Ascending aorta (tissue), 2 donors: ENCODE results near the gene MTFMT. TPM values are rescaled to one million over a fixed set of nuclear protein-coding genes. Genes with fewer than 3 reads are reported as not detected.
"Not testable (repeated sequence)": the region's sequence is repeated elsewhere in the genome, so short reads cannot be mapped to it uniquely, and the experiment has no call there.

Experiments
- DNase-seq, 2 donors: peaks; one replicate each; pipeline ENCODE4 v3.0.0-alpha.2; 2019; ENCODE audit warnings: low spot score in 2 of 2
- H3K27ac ChIP-seq, 2 donors: fragments of 200-600 bp; sonication (generic); one replicate each; pipeline ENCODE4 v1.5.1; 2016 to 2017; ENCODE audit warnings: mild to moderate bottlenecking in 1 of 2
- H3K27me3 ChIP-seq: fragments of 200-600 bp; sonication (generic); one replicate; pipeline ENCODE4 v1.5.1; 2017
- H3K36me3 ChIP-seq, 2 donors: fragments of 200-600 bp; sonication (generic); one replicate each; pipeline ENCODE4 v1.5.1; 2016
- H3K4me1 ChIP-seq, 2 donors: fragments of 200-600 bp; sonication (generic); one replicate each; pipeline ENCODE4 v1.5.1; 2016 to 2017; ENCODE audit warnings: mild to moderate bottlenecking in 1 of 2
- H3K4me3 ChIP-seq, 2 donors: fragments of 200-600 bp; sonication (generic); one replicate each; pipeline ENCODE4 v1.5.1; 2016 to 2017; ENCODE audit warnings: mild to moderate bottlenecking in 1 of 2
- H3K9me3 ChIP-seq, 2 donors: fragments of 200-600 bp; sonication (generic); one replicate each; pipeline ENCODE4 v1.5.1; 2016
- CTCF ChIP-seq, 3 experiments: fragments of 200-600 bp in 2 of 3; fragments of 450-650 bp in 1 of 3; sonication (generic) in 2 of 3; IDR thresholded peaks; one replicate each; pipeline ENCODE4 v1.5.1; 2016 to 2019; ENCODE audit warnings: antibody characterized with exemption in 3 of 3, mild to moderate bottlenecking in 1 of 3, moderate library complexity in 1 of 3
- intact Hi-C: fragments of 100-400 bp; cut with DNase I; formaldehyde crosslinking; loops from one replicate; pipeline ENCODE4 v1.15.1; 2023
- total RNA-seq: library from RNA; depleted of rRNA; stranded (reverse); fragments of >200 nt; gene quantifications from one replicate; pipeline ENCODE4 v1.1.0, GENCODE V29; 2016

The MTFMT gene
- total RNA-seq, 1 donor from 2014 or later = 54.7 TPM

GRCh38 chr15:65048241-65048640, 18.8 kb upstream of the MTFMT start:
- no peak for DNase-seq
- peak overlapping the region in 1 of 2 donors; percentile 15 for H3K27ac ChIP-seq
- intact Hi-C loops = loop anchor here (5.0 kb wide), 1 partner anchor 139 kb away; the partner anchor contains the start of gene CLPX
- H3K4me1 ChIP-seq = peaks cover 0 to 3% of the 10 kb centered on the region in 2 donors
- H3K4me3 ChIP-seq = no peak overlapping the region
- H3K9me3 ChIP-seq = no peaks in the 10 kb centered on the region
- H3K27me3 ChIP-seq = no peaks in the 10 kb centered on the region
- TF ChIP-seq CTCF (IDR thresholded peaks at IDR 0.05) = no peak
- peaks cover 5 to 31% of the 10 kb centered on the region in 2 donors for H3K36me3 ChIP-seq

GRCh38 chr15:65044724-65045481, 15.5 kb upstream of the MTFMT start, which contains the start of gene SLC51B:
TSS of gene SLC51B (plus strand) at chr15:65045387. CDS start at chr15:65050005, 4,618 bp downstream.
- H3K4me3 ChIP-seq = no peak within 1 kb of the TSS
- no peak for TF ChIP-seq CTCF (IDR thresholded peaks at IDR 0.05)
- intact Hi-C loops = loop anchor here (5.0 kb wide), 1 partner anchor 142 kb away; the partner anchor contains the start of gene CLPX
- DNase-seq = no peak
- H3K27ac ChIP-seq = peak within 1 kb of the TSS in 1 of 2 donors; percentile 17
- H3K4me1 ChIP-seq = peaks cover 0 to 3% of the 10 kb centered on the region in 2 donors
- no peaks in the 10 kb centered on the region for H3K27me3 ChIP-seq
- peaks cover 0 to 22% of the 10 kb centered on the region in 2 donors for H3K36me3 ChIP-seq
- H3K9me3 ChIP-seq = no peaks in the 10 kb centered on the region

GRCh38 chr15:65044218-65044617, 14.8 kb upstream of the MTFMT start:
- DNase-seq, H3K4me3 ChIP-seq, intact Hi-C loops, H3K27me3 ChIP-seq, H3K9me3 ChIP-seq, H3K4me1 ChIP-seq: not testable (repeated sequence)
- peaks cover 0 to 22% of the 10 kb centered on the region in 2 donors for H3K36me3 ChIP-seq
- H3K27ac ChIP-seq = peak overlapping the region in 1 of 2 donors; percentile 17

- peaks cover 0 to 22% of the 10 kb centered on the region in 2 donors for H3K36me3 ChIP-seq
- no peaks in the 10 kb centered on the region for H3K4me1 ChIP-seq
- no peak for TF ChIP-seq CTCF (IDR thresholded peaks at IDR 0.05)
- peak overlapping the region in 1 of 2 donors; percentile 21 for H3K27ac ChIP-seq
- DNase-seq = no peak
- no peak overlapping the region for H3K4me3 ChIP-seq
- intact Hi-C loops = no loop called here
- H3K9me3 ChIP-seq = no peaks in the 10 kb centered on the region
- H3K27me3 ChIP-seq = no peaks in the 10 kb centered on the region
Measured at GRCh38 chr15:65042776-65043327, 13.4 kb upstream of the MTFMT start.

- intact Hi-C loops = no loop called here
- no peak for TF ChIP-seq CTCF (IDR thresholded peaks at IDR 0.05)
- no peak for DNase-seq
Measured at GRCh38 chr15:65041787-65042186, 12.3 kb upstream of the MTFMT start.

GRCh38 chr15:65040461-65040860, 11.0 kb upstream of the MTFMT start:
- intact Hi-C loops = no loop called here

More at GRCh38 chr15:65041787-65042186, 12.3 kb upstream of the MTFMT start:
- Histone ChIP-seq H3K36me3 (peaks cover 0 to 18% of the 10 kb centered on the region in 2 donors), H3K27me3 (no peaks in the 10 kb centered on the region), H3K4me3 (no peak overlapping the region), H3K4me1 (no peaks in the 10 kb centered on the region), H3K27ac (no peak overlapping the region), H3K9me3 (no peaks in the 10 kb centered on the region)

More at GRCh38 chr15:65040461-65040860, 11.0 kb upstream of the MTFMT start:
- no peaks in the 10 kb centered on the region for H3K4me1 ChIP-seq
- no peak for DNase-seq
- H3K4me3 ChIP-seq = no peak overlapping the region
- H3K36me3 ChIP-seq = peaks cover 0 to 11% of the 10 kb centered on the region in 2 donors
- no peak overlapping the region for H3K27ac ChIP-seq
- no peak for TF ChIP-seq CTCF (IDR thresholded peaks at IDR 0.05)
- no peaks in the 10 kb centered on the region for H3K9me3 ChIP-seq
- H3K27me3 ChIP-seq = no peaks in the 10 kb centered on the region
